HFF-Myc (cell line): ENCODE results near the gene COPS3.
"Not testable (repeated sequence)": the region's sequence is repeated elsewhere in the genome, so short reads cannot be mapped to it uniquely, and the experiment has no call there.

Source experiments
- DNase-seq: peaks from one replicate; pipeline ENCODE4 v3.0.0-alpha.2; 2011; ENCODE audit warnings: low read depth; ENCODE audit errors: extremely low read depth
- H3K4me3 ChIP-seq: replicated peaks from 2 replicates; pipeline ENCODE4 v1.5.1; 2011; ENCODE audit warnings: low read depth, mild to moderate bottlenecking, control low read depth, low read length
- CTCF ChIP-seq: IDR thresholded peaks from 2 replicates; pipeline ENCODE4 v1.5.1; 2012; ENCODE audit warnings: mild to moderate bottlenecking, low read depth, low read length, control low read depth; ENCODE audit errors: missing control alignments

COPS3 gene

GRCh38 chr17:17258011-17258410 lies 23.0 kb downstream of the COPS3 start:
- no peak for DNase-seq
- H3K4me3 ChIP-seq: no peak overlapping the region
- no peak for TF ChIP-seq CTCF

GRCh38 chr17:17256316-17256715 lies 24.7 kb downstream of the COPS3 start:
- TF ChIP-seq CTCF: no peak
- no peak for DNase-seq
- no peak overlapping the region for H3K4me3 ChIP-seq

- not testable (repeated sequence) for H3K4me3 ChIP-seq
Measured at GRCh38 chr17:17255689-17256088, 25.4 kb downstream of the COPS3 start.

GRCh38 chr17:17254036-17254435 lies 27.0 kb downstream of the COPS3 start:
- H3K4me3 ChIP-seq: no peak overlapping the region
- no peak for TF ChIP-seq CTCF
- no peak for DNase-seq

More at GRCh38 chr17:17255689-17256088, 25.4 kb downstream of the COPS3 start:
- not testable (repeated sequence) for DNase-seq

GRCh38 chr17:17253406-17253805 lies 27.6 kb downstream of the COPS3 start:
- no peak overlapping the region for H3K4me3 ChIP-seq
- no peak for TF ChIP-seq CTCF
- no peak for DNase-seq

- no peak overlapping the region for H3K4me3 ChIP-seq
- no peak for DNase-seq
- TF ChIP-seq CTCF: no peak
Measured at GRCh38 chr17:17252149-17252661, 28.8 kb downstream of the COPS3 start.

GRCh38 chr17:17246879-17247278 lies 34.2 kb downstream of the COPS3 start:
- H3K4me3 ChIP-seq: no peak overlapping the region
- DNase-seq: no peak
- TF ChIP-seq CTCF: no peak

GRCh38 chr17:17243163-17243562 lies 37.9 kb downstream of the COPS3 start:
- H3K4me3 ChIP-seq: no peak overlapping the region
- TF ChIP-seq CTCF: no peak
- no peak for DNase-seq
